GM13976 (cell line): ENCODE results near the gene PPP1R18.

Experiments used
- DNase-seq: peaks from one replicate; pipeline ENCODE4 v3.0.0; 2012; ENCODE audit warnings: low spot score
- in situ Hi-C: fragments of 300-500 bp; cut with MboI; formaldehyde crosslinking; loops from one replicate; pipeline ENCODE4 v1.12.0; 2022; ENCODE audit warnings: low sequenced_read_pairs, mixed read lengths, inconsistent platforms; ENCODE audit not compliant: unreplicated experiment
- TF ChIP-seq, protein P1 (sequence below): IDR thresholded peaks from 2 replicates; pipeline ENCODE4 v1.5.1; 2012; ENCODE audit warnings: borderline replicate concordance, mild to moderate bottlenecking; ENCODE audit not compliant: insufficient read depth; ENCODE audit errors: extremely low read depth, missing control alignments, control extremely low read depth

The PPP1R18 gene

DNA sequence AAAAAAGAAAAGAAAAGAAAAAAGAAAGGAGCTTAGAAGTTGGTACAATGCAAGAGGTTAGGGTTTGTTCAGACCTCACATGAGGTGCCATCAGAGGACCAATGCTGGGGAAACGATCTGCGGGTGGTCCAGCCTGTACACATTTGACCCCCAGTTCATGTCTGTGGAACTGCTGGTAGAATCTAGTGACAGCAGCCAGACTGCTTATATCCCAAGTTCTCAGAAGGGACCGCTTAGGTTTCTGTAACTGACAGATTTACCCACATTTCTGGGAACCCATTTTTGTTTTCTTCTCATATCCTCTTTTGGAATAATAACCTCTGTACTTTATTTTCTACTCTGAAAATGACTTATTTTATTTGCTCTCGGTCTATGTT is 4.7 kb downstream of the PPP1R18 start:
- DNase-seq = no peak
- in situ Hi-C loops = no loop called here
- TF ChIP-seq, protein P1, sequence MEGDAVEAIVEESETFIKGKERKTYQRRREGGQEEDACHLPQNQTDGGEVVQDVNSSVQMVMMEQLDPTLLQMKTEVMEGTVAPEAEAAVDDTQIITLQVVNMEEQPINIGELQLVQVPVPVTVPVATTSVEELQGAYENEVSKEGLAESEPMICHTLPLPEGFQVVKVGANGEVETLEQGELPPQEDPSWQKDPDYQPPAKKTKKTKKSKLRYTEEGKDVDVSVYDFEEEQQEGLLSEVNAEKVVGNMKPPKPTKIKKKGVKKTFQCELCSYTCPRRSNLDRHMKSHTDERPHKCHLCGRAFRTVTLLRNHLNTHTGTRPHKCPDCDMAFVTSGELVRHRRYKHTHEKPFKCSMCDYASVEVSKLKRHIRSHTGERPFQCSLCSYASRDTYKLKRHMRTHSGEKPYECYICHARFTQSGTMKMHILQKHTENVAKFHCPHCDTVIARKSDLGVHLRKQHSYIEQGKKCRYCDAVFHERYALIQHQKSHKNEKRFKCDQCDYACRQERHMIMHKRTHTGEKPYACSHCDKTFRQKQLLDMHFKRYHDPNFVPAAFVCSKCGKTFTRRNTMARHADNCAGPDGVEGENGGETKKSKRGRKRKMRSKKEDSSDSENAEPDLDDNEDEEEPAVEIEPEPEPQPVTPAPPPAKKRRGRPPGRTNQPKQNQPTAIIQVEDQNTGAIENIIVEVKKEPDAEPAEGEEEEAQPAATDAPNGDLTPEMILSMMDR = no peak

DNA sequence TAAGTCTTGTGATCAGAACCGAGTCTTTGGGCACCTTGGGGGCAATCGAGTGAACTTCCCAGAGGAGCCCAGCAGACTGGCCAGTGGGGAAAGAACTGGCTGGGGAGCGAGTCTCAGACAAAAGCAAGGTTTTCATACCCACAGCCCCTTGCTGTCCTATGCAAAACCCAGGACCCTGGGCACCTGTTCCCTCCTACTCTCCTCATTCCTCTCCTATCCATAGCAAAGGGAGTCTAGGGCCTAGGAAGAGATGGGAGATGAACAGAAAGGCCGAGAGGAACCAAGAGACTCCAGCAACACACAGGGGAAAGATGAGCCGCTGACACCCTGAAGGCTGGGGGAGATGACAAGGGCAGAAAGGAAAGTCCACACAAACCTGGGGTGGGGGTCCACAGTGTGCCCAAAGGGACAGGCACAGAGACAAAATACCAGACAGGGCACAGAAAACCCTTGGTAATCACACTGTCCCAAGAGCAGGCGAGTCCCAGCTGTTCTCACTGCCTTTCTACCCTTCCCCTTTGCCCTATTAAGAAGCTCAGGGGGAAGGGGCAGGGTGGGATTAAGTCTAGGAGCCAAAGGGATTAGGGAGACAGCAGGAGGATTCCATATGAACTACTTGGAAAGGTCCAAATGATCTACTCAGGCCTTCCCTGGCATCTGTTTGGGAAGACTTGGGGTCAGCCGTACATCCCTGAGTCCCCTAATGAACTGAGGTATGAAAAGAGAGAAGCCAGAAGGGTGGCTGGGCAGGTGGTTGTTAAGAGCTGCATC is 6.5 kb downstream of the PPP1R18 start:
- TF ChIP-seq, protein P1 = no peak
- in situ Hi-C loops = no loop called here
- no peak for DNase-seq

DNA sequence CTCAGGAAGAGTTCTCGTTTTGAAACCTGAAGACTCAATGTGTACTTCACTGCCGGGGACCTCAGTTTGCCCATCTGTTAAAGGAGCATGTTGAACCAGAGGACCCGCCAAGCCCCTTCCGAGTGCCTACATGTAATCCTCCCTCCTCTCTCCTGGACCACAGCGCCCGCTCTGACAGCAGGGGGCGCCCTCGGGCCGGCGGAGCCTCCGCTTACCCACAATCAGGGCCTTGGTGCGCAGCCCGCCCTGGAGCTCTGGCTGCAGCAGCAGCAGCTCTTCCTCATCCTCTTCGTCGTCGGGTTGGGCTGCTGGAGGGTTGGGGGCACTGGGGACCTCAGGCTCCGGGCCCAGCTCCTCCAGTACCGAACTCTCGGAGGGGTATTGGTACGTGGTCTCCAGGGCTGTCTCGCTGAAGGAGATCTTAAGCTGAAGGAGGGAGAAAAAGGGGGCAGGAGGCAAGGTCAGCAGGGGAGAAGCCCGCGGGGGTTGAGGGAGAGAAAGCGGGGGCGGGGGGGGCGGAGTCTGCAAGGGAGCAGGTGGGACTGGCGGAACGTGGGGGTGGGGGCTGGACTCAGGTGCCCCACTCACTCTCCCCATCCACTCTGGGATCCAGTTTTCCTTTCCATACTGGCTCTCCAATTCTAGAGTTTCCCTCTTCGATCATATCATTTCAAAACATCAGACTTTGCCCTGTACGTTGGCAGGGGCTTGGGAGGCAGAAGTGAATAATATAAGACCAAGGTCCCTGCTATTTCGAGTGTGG is 7.3 kb downstream of the PPP1R18 start:
- in situ Hi-C loops = no loop called here
- TF ChIP-seq, protein P1 = peak; percentile 98
- DNase-seq = peak; percentile 88

DNA sequence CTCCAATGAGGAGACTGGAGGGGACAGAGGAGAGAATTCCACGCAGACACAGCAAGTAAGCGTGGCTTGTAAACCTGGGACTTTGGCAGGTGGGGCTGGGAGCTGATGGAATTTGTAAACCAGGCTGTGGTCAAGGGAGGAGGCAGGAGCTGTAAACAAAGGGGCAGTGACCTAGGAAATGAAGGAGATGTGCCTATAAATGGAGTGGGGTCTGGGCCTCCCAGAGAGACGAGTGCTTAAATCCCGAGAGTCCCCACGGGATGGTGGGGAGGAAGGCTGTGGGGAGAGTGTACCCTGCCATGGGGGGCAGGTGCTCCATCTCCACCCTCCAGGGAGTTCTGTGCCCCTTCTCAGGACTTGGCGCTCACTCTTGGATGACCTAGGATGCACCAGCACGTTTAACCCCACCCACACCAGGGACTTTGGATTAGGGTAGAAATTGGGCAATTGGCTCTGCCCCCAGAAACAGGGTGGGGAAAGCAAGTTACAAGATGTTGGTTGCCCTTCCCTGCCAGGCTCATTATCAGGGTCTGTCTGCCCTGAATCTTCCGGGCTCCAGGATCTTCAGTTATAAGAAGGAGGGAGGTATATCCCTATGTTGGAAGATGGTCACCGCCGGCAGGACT is 9.7 kb downstream of the PPP1R18 start:
- TF ChIP-seq, protein P1 = no peak
- no peak for DNase-seq
- in situ Hi-C loops = no loop called here

DNA sequence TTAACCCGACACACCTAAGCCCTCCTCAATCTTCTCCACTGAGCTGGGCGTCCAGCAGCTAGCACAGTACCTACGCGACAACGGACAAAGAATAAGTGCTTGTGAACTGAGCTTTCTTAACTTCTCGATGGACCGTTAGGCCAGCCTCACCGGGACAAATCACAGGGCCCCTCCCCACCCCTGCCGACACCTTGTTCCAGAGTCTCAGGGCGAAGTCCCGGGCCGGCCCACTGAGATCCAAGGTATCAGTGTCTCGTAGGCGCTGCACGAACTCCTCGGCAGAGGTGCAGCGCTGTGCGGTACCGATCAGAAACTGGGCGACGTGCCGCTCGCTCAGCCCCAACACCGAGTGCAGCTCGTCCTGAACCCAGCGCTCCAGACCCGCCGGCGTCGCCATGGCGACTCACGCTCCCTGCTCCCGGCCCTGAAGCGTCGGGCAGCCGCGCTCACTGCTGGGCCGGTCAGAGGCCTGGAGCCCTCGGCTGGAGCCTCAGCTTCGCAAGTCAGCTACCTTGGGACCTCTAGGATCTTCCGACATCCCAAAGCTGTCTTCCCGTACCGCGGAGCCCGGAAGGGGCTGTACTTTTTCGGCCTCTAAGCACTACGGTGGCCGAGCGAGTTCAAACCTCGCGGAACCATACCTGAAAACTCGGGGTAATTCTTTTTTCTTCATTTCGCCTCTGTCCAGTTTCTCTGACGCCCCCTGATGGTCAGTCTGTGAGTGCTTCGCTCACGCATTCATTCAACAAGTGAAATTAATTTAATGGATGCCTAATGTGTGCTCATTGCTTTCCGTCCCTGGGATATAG is 13.8 kb downstream of the PPP1R18 start, which contains the start of gene DHX16:
TSS of gene DHX16 (minus strand) at position 562 of the 809 bp plus-strand sequence. CDS start at position 397, 165 bp downstream.
- DNase-seq = peak; percentile 95
- TF ChIP-seq, protein P1 = peak; percentile 90
- in situ Hi-C loops = loop anchor here (5.0 kb wide), 1 partner anchor 55 kb away; no protein-coding TSS in a partner anchor
